ENCODE data around the gene C7orf33. TPM values are rescaled to one million over a fixed set of nuclear protein-coding genes. Genes with fewer than 3 reads are reported as not detected.

The C7orf33 gene
- total and polyA plus RNA-seq, 2 experiments from 2014 or later, result not detected

- TF ChIP-seq EZH2phosphoT487 (IDR thresholded peaks at IDR 0.05; ENCODE audit: insufficient read depth, low read depth) (no peak), EZH2 (IDR thresholded peaks at IDR 0.05; ENCODE audit: insufficient read depth, poor library complexity, severe bottlenecking) (no peak)
- DNase-seq, result no peak
- no peak overlapping the region for H3K4me3 ChIP-seq
- H2AFZ ChIP-seq, result no peak overlapping the region
- H3F3A ChIP-seq (ENCODE audit: insufficient read depth), result no peaks in the 10 kb centered on the region
- no peak overlapping the region for H3K4me2 ChIP-seq (ENCODE audit: unreplicated experiment)
- no peaks in the 10 kb centered on the region for H3K9me2 ChIP-seq (ENCODE audit: insufficient read depth)
- WGBS, 2 experiments (ENCODE audit: low coverage in 1 of 2, low lambda C conversion rate in 2 of 2, missing lambda C conversion rate in 2 of 2), result 30 to 41% methylated on average over 2 of the region's 2 CpGs
- H3K27ac ChIP-seq, result no peak overlapping the region
- H4K20me1 ChIP-seq (ENCODE audit: insufficient read depth), result no peaks in the 10 kb centered on the region
- no peaks in the 10 kb centered on the region for H3K9me3 ChIP-seq (ENCODE audit: low read depth)
- in situ Hi-C loops (cut with MboI), result no loop called here
- no peaks in the 10 kb centered on the region for H3K27me3 ChIP-seq (replicated peaks; ENCODE audit: insufficient read depth)
- no peak overlapping the region for H3K9ac ChIP-seq
- H3K36me3 ChIP-seq (ENCODE audit: low read depth), result no peaks in the 10 kb centered on the region
- H3K79me2 ChIP-seq (ENCODE audit: insufficient read depth), result no peaks in the 10 kb centered on the region
- H3K4me1 ChIP-seq (ENCODE audit: insufficient read depth), result no peaks in the 10 kb centered on the region
These were observed 14.8 kb downstream of the C7orf33 start for GRCh38 chr7:148605350-148605749.

GRCh38 chr7:148607151-148607661, 16.6 kb downstream of the C7orf33 start:
- H4K20me1 ChIP-seq (ENCODE audit: insufficient read depth), result no peaks in the 10 kb centered on the region
- H3F3A ChIP-seq (ENCODE audit: insufficient read depth), result no peaks in the 10 kb centered on the region
- no peaks in the 10 kb centered on the region for H3K79me2 ChIP-seq (ENCODE audit: insufficient read depth)
- H3K27me3 ChIP-seq (replicated peaks; ENCODE audit: insufficient read depth), result no peaks in the 10 kb centered on the region
- no peak overlapping the region for H2AFZ ChIP-seq
- H3K4me1 ChIP-seq (ENCODE audit: insufficient read depth), result no peaks in the 10 kb centered on the region
- WGBS, 2 experiments (ENCODE audit: low coverage in 1 of 2, low lambda C conversion rate in 2 of 2, missing lambda C conversion rate in 2 of 2), result 21 to 22% methylated on average over 4 of the region's 4 CpGs
- H3K4me3 ChIP-seq, result no peak overlapping the region
- H3K9me3 ChIP-seq (ENCODE audit: low read depth), result no peaks in the 10 kb centered on the region
- no peaks in the 10 kb centered on the region for H3K9me2 ChIP-seq (ENCODE audit: insufficient read depth)
- H3K27ac ChIP-seq, result no peak overlapping the region
- in situ Hi-C loops (cut with MboI), result no loop called here
- H3K4me2 ChIP-seq (ENCODE audit: unreplicated experiment), result no peak overlapping the region
- no peak for DNase-seq
- H3K36me3 ChIP-seq (ENCODE audit: low read depth), result no peaks in the 10 kb centered on the region
- TF ChIP-seq EZH2 (IDR thresholded peaks at IDR 0.05; ENCODE audit: insufficient read depth, poor library complexity, severe bottlenecking) (no peak), EZH2phosphoT487 (IDR thresholded peaks at IDR 0.05; ENCODE audit: insufficient read depth, low read depth) (no peak)
- no peak overlapping the region for H3K9ac ChIP-seq

- no peaks in the 10 kb centered on the region for H3K4me1 ChIP-seq (ENCODE audit: insufficient read depth)
- in situ Hi-C loops (cut with MboI), result no loop called here
- no peak overlapping the region for H2AFZ ChIP-seq
- H3K9me2 ChIP-seq (ENCODE audit: insufficient read depth), result no peaks in the 10 kb centered on the region
- no peak overlapping the region for H3K4me2 ChIP-seq (ENCODE audit: unreplicated experiment)
- no peak overlapping the region for H3K27ac ChIP-seq
- no peaks in the 10 kb centered on the region for H4K20me1 ChIP-seq (ENCODE audit: insufficient read depth)
- WGBS, 2 experiments (ENCODE audit: low coverage in 1 of 2, low lambda C conversion rate in 2 of 2, missing lambda C conversion rate in 2 of 2), result 3 to 20% methylated on average over 3 of the region's 3 CpGs
- H3F3A ChIP-seq (ENCODE audit: insufficient read depth), result no peaks in the 10 kb centered on the region
- 0 out of 2 replicates have a peak, but pooled peaks cover 4% of the 10 kb centered on the region for H3K27me3 ChIP-seq (replicated peaks; ENCODE audit: insufficient read depth)
- no peaks in the 10 kb centered on the region for H3K79me2 ChIP-seq (ENCODE audit: insufficient read depth)
- H3K9me3 ChIP-seq (ENCODE audit: low read depth), result no peaks in the 10 kb centered on the region
- no peak for DNase-seq
- no peaks in the 10 kb centered on the region for H3K36me3 ChIP-seq (ENCODE audit: low read depth)
- no peak overlapping the region for H3K9ac ChIP-seq
- TF ChIP-seq EZH2phosphoT487 (IDR thresholded peaks at IDR 0.05; ENCODE audit: insufficient read depth, low read depth) (no peak), EZH2 (IDR thresholded peaks at IDR 0.05; ENCODE audit: insufficient read depth, poor library complexity, severe bottlenecking) (no peak)
- no peak overlapping the region for H3K4me3 ChIP-seq
These were observed 18.6 kb downstream of the C7orf33 start for GRCh38 chr7:148609045-148609725.

- Histone ChIP-seq H3K27me3 (replicated peaks; ENCODE audit: insufficient read depth) (peaks cover 14% of the 10 kb centered on the region; the same call in 1 of the 2 replicates), H3K9me2 (ENCODE audit: insufficient read depth) (no peaks in the 10 kb centered on the region), H3K79me2 (ENCODE audit: insufficient read depth) (no peaks in the 10 kb centered on the region), H3K27ac (no peak overlapping the region), H3K4me1 (ENCODE audit: insufficient read depth) (no peaks in the 10 kb centered on the region), H3K9ac (no peak overlapping the region), H2AFZ (no peak overlapping the region), H3K9me3 (ENCODE audit: low read depth) (no peaks in the 10 kb centered on the region), H3K4me2 (ENCODE audit: unreplicated experiment) (no peak overlapping the region), H3F3A (ENCODE audit: insufficient read depth) (no peaks in the 10 kb centered on the region), H3K36me3 (ENCODE audit: low read depth) (no peaks in the 10 kb centered on the region), H3K4me3 (no peak overlapping the region), H4K20me1 (ENCODE audit: insufficient read depth) (no peaks in the 10 kb centered on the region)
- TF ChIP-seq EZH2phosphoT487 (IDR thresholded peaks at IDR 0.05; ENCODE audit: insufficient read depth, low read depth) (no peak), EZH2 (IDR thresholded peaks at IDR 0.05; ENCODE audit: insufficient read depth, poor library complexity, severe bottlenecking) (no peak)
- DNase-seq, result no peak
- in situ Hi-C loops (cut with MboI), result no loop called here
- 27 to 31% methylated on average over 4 of the region's 4 CpGs for WGBS, 2 experiments (ENCODE audit: low coverage in 1 of 2, low lambda C conversion rate in 2 of 2, missing lambda C conversion rate in 2 of 2)
These were observed 21.1 kb downstream of the C7orf33 start for GRCh38 chr7:148611692-148612091.

Measured in GM23248 (cell line).